CD4-positive, alpha-beta T cell (primary cell): Measurements from ENCODE around the gene STBD1. TPM values are rescaled to one million over a fixed set of nuclear protein-coding genes. Genes with fewer than 3 reads are reported as not detected.

Source experiments
- ATAC-seq: fragments of 200-7000 bp; cut with Tn5 transposase; one replicate; pipeline ENCODE4 v1.10.0; 2022; ENCODE audit warnings: mild to moderate bottlenecking; ENCODE audit not compliant: poor library complexity
- CTCF ChIA-PET: fragments of 350-600 bp; sonication (Branson Sonifier 250); formaldehyde crosslinking; loops from one replicate; lab custom pipeline; 2021; ENCODE audit warnings: antibody characterized with exemption, inconsistent platforms; lab: Charles Lee
- POLR2A ChIA-PET: fragments of 350-600 bp; sonication (Branson Sonifier 250); formaldehyde crosslinking; loops from one replicate; lab custom pipeline; 2021; ENCODE audit warnings: antibody characterized with exemption, inconsistent platforms; lab: Charles Lee
- DNase-seq, 14 experiments: peaks; one replicate each; pipeline ENCODE4 v3.0.0-alpha.2; 2013 to 2020; ENCODE audit warnings: mixed read lengths in 2 of 14
- H3K27ac ChIP-seq, 2 donors: one replicate each; pipeline versions ENCODE4 v1.5.1 to v1.7.0; 2013; ENCODE audit warnings: low read length in 2 of 2, low read depth in 1 of 2, mild to moderate bottlenecking in 1 of 2
- H3K27me3 ChIP-seq, 2 experiments: 1 replicate in 1 of 2; 2 replicates in 1 of 2; pipeline versions ENCODE4 v1.6.1 to v1.7.0; 2013; ENCODE audit warnings: low read length in 2 of 2, control low read depth in 1 of 2, mild to moderate bottlenecking in 1 of 2, moderate library complexity in 1 of 2; ENCODE audit not compliant: insufficient read depth in 2 of 2, control insufficient read depth in 1 of 2
- H3K36me3 ChIP-seq: one replicate; pipeline ENCODE4 v1.6.1; 2013; ENCODE audit warnings: low read length, control low read depth; ENCODE audit not compliant: insufficient read depth
- H3K4me1 ChIP-seq: one replicate; pipeline ENCODE4 v1.6.1; 2013; ENCODE audit warnings: low read length, control low read depth; ENCODE audit not compliant: insufficient read depth
- H3K4me3 ChIP-seq: one replicate; pipeline ENCODE4 v1.5.1; 2013; ENCODE audit warnings: mild to moderate bottlenecking, low read length, moderate library complexity
- H3K9me3 ChIP-seq, 2 experiments: 1 replicate in 1 of 2; 2 replicates in 1 of 2; pipeline versions ENCODE4 v1.6.1 to v1.7.0; 2013; ENCODE audit warnings: low read length in 2 of 2, mild to moderate bottlenecking in 2 of 2, control low read depth in 1 of 2, moderate library complexity in 1 of 2; ENCODE audit not compliant: control insufficient read depth in 1 of 2, insufficient read depth in 1 of 2
- H3K27ac Mint-ChIP-seq: one replicate; pipeline ENCODE4 v1.8.0; 2020; ENCODE audit warnings: mixed read lengths
- H3K27me3 Mint-ChIP-seq: one replicate; pipeline ENCODE4 v1.8.0; 2021; ENCODE audit warnings: mixed read lengths
- H3K36me3 Mint-ChIP-seq: one replicate; pipeline ENCODE4 v1.8.0; 2021; ENCODE audit warnings: low read depth, mixed read lengths
- H3K4me1 Mint-ChIP-seq: one replicate; pipeline ENCODE4 v1.8.0; 2021; ENCODE audit warnings: low read depth, mixed read lengths
- H3K4me3 Mint-ChIP-seq: one replicate; pipeline ENCODE4 v1.8.0; 2020; ENCODE audit warnings: mild to moderate bottlenecking, mixed read lengths
- H3K9me3 Mint-ChIP-seq: one replicate; pipeline ENCODE4 v1.8.0; 2020; ENCODE audit warnings: mixed read lengths
- CTCF ChIP-seq: fragments of 200-600 bp; IDR thresholded peaks from one replicate; pipeline ENCODE4 v1.8.0; 2022; ENCODE audit warnings: antibody characterized with exemption, mild to moderate bottlenecking
- intact Hi-C, 2 experiments: fragments of 100-400 bp; cut with DNase I in 1 of 2; cut with micrococcal nuclease in 1 of 2; formaldehyde crosslinking; loops; one replicate each; pipeline versions ENCODE4 v1.15.1 to v1.9.0; 2023 to 2025; cut with DNase I, micrococcal nuclease
- total RNA-seq, 174 experiments: library from RNA in 2 of 174; stranded (reverse) in 2 of 174; gene quantifications; one replicate each; pipeline ENCODE4 v1.2.3 and lab custom pipeline; 2021 to 2026

Gene STBD1
- total RNA-seq, 2 experiments from 2014 or later: 0.11 TPM; not detected in 1

GRCh38 chr4:76272073-76272472, 34.5 kb upstream of the STBD1 start:
- no peak for TF ChIP-seq CTCF
- Histone ChIP-seq H3K36me3 (no peaks in the 10 kb centered on the region), H3K4me1 (no peaks in the 10 kb centered on the region), H3K4me3 (no peak overlapping the region), H3K27me3 (peaks cover 0 to 5% of the 10 kb centered on the region in 2 experiments), H3K27ac (no peak overlapping the region), H3K9me3 (no peaks in the 10 kb centered on the region)
- no peak overlapping the region for H3K4me3 Mint-ChIP-seq
- no peak for DNase-seq
- intact Hi-C loops: loop anchor here in 1 of 2 experiments (10.0 kb wide), 1 partner anchor 233 kb away; no protein-coding TSS in a partner anchor
- no peaks in the 10 kb centered on the region for H3K36me3 Mint-ChIP-seq
- ATAC-seq: no peak
- ChIA-PET POLR2A (no interaction called here), CTCF (no interaction called here)
- no peaks in the 10 kb centered on the region for H3K27me3 Mint-ChIP-seq
- H3K9me3 Mint-ChIP-seq: no peaks in the 10 kb centered on the region
- H3K4me1 Mint-ChIP-seq: no peaks in the 10 kb centered on the region
- no peak overlapping the region for H3K27ac Mint-ChIP-seq

GRCh38 chr4:76272582-76272981, 34.0 kb upstream of the STBD1 start:
- ChIA-PET CTCF (no interaction called here), POLR2A (no interaction called here)
- Mint-ChIP-seq H3K4me1 (no peaks in the 10 kb centered on the region), H3K27me3 (no peaks in the 10 kb centered on the region), H3K27ac (no peak overlapping the region), H3K9me3 (no peaks in the 10 kb centered on the region), H3K4me3 (no peak overlapping the region), H3K36me3 (no peaks in the 10 kb centered on the region)
- Histone ChIP-seq H3K9me3 (no peaks in the 10 kb centered on the region), H3K4me3 (no peak overlapping the region), H3K27ac (no peak overlapping the region), H3K27me3 (peaks cover 0 to 5% of the 10 kb centered on the region in 2 experiments), H3K36me3 (no peaks in the 10 kb centered on the region), H3K4me1 (no peaks in the 10 kb centered on the region)
- intact Hi-C loops: loop anchor here in 1 of 2 experiments (10.0 kb wide), 1 partner anchor 232 kb away; no protein-coding TSS in a partner anchor
- no peak for TF ChIP-seq CTCF
- DNase-seq: no peak
- no peak for ATAC-seq

GRCh38 chr4:76272999-76273398, 33.5 kb upstream of the STBD1 start:
- Mint-ChIP-seq H3K4me1 (no peaks in the 10 kb centered on the region), H3K27ac (no peak overlapping the region), H3K4me3 (no peak overlapping the region), H3K36me3 (no peaks in the 10 kb centered on the region), H3K27me3 (no peaks in the 10 kb centered on the region), H3K9me3 (no peaks in the 10 kb centered on the region)
- no peaks in the 10 kb centered on the region for H3K4me1 ChIP-seq
- TF ChIP-seq CTCF: no peak
- DNase-seq (no peak), ATAC-seq (no peak)
- ChIA-PET POLR2A (no interaction called here), CTCF (no interaction called here)
- H3K27me3 ChIP-seq: peaks cover 0 to 5% of the 10 kb centered on the region in 2 experiments
- H3K36me3 ChIP-seq: no peaks in the 10 kb centered on the region
- no peak overlapping the region for H3K4me3 ChIP-seq
- H3K9me3 ChIP-seq: no peaks in the 10 kb centered on the region
- no peak overlapping the region for H3K27ac ChIP-seq
- intact Hi-C loops: loop anchor here in 1 of 2 experiments (10.0 kb wide), 1 partner anchor 232 kb away; no protein-coding TSS in a partner anchor
